Measurements from ENCODE around the gene ZNF888. TPM values are rescaled to one million over a fixed set of nuclear protein-coding genes. Genes with fewer than 3 reads are reported as not detected.

ZNF888 gene
- total and polyA plus RNA-seq, 9 of the 15 experiments (the other 6 are each of a cell fraction or from before 2014, with no cell fraction given): 1.6 to 13.3 (median 9.9) TPM

DNA sequence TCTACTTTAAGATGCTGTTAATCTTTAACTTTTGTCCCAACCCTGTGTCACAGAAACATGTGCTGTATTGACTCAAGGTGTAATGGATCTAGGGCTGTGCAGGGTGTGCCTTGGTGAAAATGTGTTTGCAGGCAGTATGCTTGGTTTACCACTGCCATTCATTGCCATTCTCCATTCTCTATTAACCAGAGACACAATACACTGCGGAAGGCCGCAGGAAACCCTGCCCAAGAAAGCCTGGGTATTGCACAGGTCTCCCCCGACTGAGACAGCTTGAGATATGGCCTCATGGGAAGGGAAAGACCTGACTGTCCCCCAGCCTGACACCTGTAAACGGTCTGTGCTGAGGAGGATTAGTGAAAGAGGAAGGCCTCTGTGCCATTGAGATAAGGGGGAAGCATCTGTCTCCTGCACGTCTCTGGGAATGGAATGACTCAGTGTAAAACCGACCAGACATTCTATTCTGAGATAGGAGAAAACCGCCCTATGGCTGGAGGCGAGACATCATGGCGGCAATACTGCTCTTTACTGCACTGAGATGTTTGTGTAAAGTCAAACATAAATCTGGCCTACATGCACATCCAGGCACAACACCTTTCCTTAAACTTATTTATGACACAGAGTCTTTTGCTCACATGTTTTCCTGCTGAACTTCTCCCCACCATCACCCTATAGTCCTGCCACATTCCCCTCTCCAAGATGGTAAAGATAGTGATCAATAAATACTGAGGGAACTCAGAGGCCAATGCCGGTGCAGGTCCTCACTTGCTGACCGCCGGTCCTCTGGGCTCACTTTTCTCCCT lies 13.1 kb upstream of the ZNF888 start (continued):
- TF ChIP-seq CEBPB (tag; IDR thresholded peaks at IDR 0.05) (peak; percentile 64), SMARCC2 (IDR thresholded peaks at IDR 0.05; ENCODE audit: low read depth) (peak; percentile 94), FOXJ2 (tag; IDR thresholded peaks at IDR 0.05) (no peak), TRIM24 (IDR thresholded peaks at IDR 0.05) (peak; percentile 99), POLR2H (tag; IDR thresholded peaks at IDR 0.05; ENCODE audit: low read depth) (no peak), RFX5 (IDR thresholded peaks at IDR 0.05; ENCODE audit: low read depth, low read length) (no peak), POU5F1 (IDR thresholded peaks at IDR 0.05; ENCODE audit: borderline replicate concordance, low read depth, low read length, partially characterized antibody) (no peak), SP2 (IDR thresholded peaks at IDR 0.05; ENCODE audit: extremely low read depth, low read depth, low read length, poor library complexity, severe bottlenecking) (no peak), IFI16 (CRISPR knock-in tag; IDR thresholded peaks at IDR 0.05) (peak; percentile 40; the same call in 1 of the 2 replicates), CBFB (CRISPR knock-in tag; IDR thresholded peaks at IDR 0.05) (no peak), ZNF41 (CRISPR knock-in tag; conservative IDR thresholded peaks at IDR 0.05) (peak; percentile 81), KAT2B (IDR thresholded peaks at IDR 0.05; ENCODE audit: low read depth, low read length) (no peak), SMAD4 (CRISPR knock-in tag; conservative IDR thresholded peaks at IDR 0.05) (peak; percentile 100), ELK1 (CRISPR knock-in tag; IDR thresholded peaks at IDR 0.05) (no peak), ZNF197 (CRISPR knock-in tag; IDR thresholded peaks at IDR 0.05; ENCODE audit: low read depth) (peak; percentile 87)
- TF ChIP-seq, protein P1, sequence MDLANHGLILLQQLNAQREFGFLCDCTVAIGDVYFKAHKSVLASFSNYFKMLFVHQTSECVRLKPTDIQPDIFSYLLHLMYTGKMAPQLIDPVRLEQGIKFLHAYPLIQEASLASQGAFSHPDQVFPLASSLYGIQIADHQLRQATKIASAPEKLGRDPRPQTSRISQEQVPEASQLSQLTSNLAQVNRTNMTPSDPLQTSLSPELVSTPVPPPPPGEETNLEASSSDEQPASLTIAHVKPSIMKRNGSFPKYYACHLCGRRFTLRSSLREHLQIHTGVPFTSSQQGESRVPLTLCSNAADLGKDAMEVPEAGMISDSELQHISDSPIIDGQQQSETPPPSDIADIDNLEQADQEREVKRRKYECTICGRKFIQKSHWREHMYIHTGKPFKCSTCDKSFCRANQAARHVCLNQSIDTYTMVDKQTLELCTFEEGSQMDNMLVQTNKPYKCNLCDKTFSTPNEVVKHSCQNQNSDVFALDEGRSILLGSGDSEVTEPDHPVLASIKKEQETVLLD (IDR thresholded peaks at IDR 0.05): no peak; the same call in none of the 2 replicates
- TF ChIP-seq, protein P2, sequence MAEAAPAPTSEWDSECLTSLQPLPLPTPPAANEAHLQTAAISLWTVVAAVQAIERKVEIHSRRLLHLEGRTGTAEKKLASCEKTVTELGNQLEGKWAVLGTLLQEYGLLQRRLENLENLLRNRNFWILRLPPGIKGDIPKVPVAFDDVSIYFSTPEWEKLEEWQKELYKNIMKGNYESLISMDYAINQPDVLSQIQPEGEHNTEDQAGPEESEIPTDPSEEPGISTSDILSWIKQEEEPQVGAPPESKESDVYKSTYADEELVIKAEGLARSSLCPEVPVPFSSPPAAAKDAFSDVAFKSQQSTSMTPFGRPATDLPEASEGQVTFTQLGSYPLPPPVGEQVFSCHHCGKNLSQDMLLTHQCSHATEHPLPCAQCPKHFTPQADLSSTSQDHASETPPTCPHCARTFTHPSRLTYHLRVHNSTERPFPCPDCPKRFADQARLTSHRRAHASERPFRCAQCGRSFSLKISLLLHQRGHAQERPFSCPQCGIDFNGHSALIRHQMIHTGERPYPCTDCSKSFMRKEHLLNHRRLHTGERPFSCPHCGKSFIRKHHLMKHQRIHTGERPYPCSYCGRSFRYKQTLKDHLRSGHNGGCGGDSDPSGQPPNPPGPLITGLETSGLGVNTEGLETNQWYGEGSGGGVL (CRISPR knock-in tag; IDR thresholded peaks at IDR 0.05): peak; percentile 62; the same call in 1 of the 2 replicates
- TF ChIP-seq, protein P3, sequence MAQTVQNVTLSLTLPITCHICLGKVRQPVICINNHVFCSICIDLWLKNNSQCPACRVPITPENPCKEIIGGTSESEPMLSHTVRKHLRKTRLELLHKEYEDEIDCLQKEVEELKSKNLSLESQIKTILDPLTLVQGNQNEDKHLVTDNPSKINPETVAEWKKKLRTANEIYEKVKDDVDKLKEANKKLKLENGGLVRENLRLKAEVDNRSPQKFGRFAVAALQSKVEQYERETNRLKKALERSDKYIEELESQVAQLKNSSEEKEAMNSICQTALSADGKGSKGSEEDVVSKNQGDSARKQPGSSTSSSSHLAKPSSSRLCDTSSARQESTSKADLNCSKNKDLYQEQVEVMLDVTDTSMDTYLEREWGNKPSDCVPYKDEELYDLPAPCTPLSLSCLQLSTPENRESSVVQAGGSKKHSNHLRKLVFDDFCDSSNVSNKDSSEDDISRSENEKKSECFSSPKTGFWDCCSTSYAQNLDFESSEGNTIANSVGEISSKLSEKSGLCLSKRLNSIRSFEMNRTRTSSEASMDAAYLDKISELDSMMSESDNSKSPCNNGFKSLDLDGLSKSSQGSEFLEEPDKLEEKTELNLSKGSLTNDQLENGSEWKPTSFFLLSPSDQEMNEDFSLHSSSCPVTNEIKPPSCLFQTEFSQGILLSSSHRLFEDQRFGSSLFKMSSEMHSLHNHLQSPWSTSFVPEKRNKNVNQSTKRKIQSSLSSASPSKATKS (CRISPR knock-in tag; IDR thresholded peaks at IDR 0.05): 0 out of 2 replicates have a peak, but pooled peaks have one; percentile 34
- TF ChIP-seq, protein P4, sequence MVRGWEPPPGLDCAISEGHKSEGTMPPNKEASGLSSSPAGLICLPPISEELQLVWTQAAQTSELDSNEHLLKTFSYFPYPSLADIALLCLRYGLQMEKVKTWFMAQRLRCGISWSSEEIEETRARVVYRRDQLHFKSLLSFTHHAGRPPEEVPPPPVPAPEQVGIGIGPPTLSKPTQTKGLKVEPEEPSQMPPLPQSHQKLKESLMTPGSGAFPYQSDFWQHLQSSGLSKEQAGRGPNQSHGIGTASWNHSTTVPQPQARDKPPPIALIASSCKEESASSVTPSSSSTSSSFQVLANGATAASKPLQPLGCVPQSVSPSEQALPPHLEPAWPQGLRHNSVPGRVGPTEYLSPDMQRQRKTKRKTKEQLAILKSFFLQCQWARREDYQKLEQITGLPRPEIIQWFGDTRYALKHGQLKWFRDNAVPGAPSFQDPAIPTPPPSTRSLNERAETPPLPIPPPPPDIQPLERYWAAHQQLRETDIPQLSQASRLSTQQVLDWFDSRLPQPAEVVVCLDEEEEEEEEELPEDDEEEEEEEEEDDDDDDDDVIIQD (CRISPR knock-in tag; IDR thresholded peaks at IDR 0.05): no peak
